ENCODE data around the gene DHX30. TPM values are rescaled to one million over a fixed set of nuclear protein-coding genes. Genes with fewer than 3 reads are reported as not detected.
A peak's percentile ranks its signal among the peaks of the same experiment; 100 is the strongest.

Gene DHX30
- total and polyA plus RNA-seq, 9 of the 15 experiments (the other 6 are each of a cell fraction or from before 2014, with no cell fraction given), result 12.3 to 158 (median 79.0) TPM

DNA sequence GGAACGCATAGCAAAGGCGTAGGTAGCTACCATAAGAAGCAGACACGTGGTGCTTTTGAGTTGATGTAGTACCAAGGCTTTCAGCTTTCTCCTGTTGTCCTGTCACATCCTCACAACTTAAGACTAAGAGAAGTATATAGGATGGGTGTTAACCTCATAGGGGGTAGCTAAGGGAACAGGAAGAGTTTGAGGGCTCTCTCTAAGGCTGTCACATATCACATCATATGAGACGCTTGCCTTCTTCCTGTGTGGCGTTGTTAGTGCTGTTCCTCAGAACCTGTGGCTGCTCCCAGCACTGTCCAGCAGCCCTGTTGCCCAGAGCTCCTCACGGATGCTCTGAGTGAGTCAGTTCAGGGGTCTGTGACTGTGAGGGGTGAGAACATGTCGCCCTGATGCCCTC is 14.7 kb downstream of the DHX30 start:
- no TSS peak for BruUV-seq (replicated peaks)

More for the DNA sequence above, 14.7 kb downstream of the DHX30 start:
- intact Hi-C loops (cut with micrococcal nuclease) (no loop called here), in situ Hi-C loops (cut with MboI) (no loop called here)
- Histone ChIP-seq H3K27me3 (ENCODE audit: control insufficient read depth in 2 of 2, insufficient read depth in 2 of 2, low read length in 2 of 2) (no peaks in the 10 kb centered on the region), H3K9ac (ENCODE audit: insufficient read depth in 1 of 2, low read depth in 2 of 2, low read length in 2 of 2) (peak overlapping the region in 1 of 2 experiments; percentile 74; a peak in 2 of 4 replicates), H3K9me3 (replicated peaks; ENCODE audit: control insufficient read depth, insufficient read depth, low read depth, low read length) (no peaks in the 10 kb centered on the region), H3K79me2 (ENCODE audit: control insufficient read depth, insufficient read depth, low read length) (no peaks in the 10 kb centered on the region), H3K4me2 (ENCODE audit: insufficient read depth, low read length) (no peak overlapping the region), H4K20me1 (replicated peaks; ENCODE audit: control insufficient read depth, insufficient read depth, low read length) (no peaks in the 10 kb centered on the region), H3K4me1 (replicated peaks in 1 of 2; ENCODE audit: control insufficient read depth in 2 of 2, insufficient read depth in 2 of 2, low read length in 2 of 2) (0 out of 5 replicates have a peak, but pooled peaks cover 0 to 2% of the 10 kb centered on the region in 2 experiments), H2AFZ (ENCODE audit: low read depth, low read length) (no peak overlapping the region), H3K27ac (ENCODE audit: extremely low read depth, low read depth, low read length) (no peak overlapping the region), H3K9me1 (ENCODE audit: control insufficient read depth, insufficient read depth, low read length) (no peaks in the 10 kb centered on the region), H3K4me3 (no peak overlapping the region), H3K36me3 (ENCODE audit: control insufficient read depth, insufficient read depth, low read length) (peaks cover 13% of the 10 kb centered on the region)
- ChIA-PET POLR2A (interaction anchor here (0.6 to 0.7 kb wide), 2 partner anchors 17 to 147 kb away, joined by 3 to 4 read pairs; no protein-coding TSS in a partner anchor), CTCF (ENCODE audit: low intra/inter-chr PET ratio) (no interaction called here)
- 72% methylated on average over 7 of the region's 7 CpGs for WGBS (ENCODE audit: insufficient coverage, low coverage, missing lambda C conversion rate)
- ATAC-seq (no peak; the same call in 1 of the 3 replicates), DNase-seq (ENCODE audit: extremely low read depth in 1 of 4, low spot score in 3 of 4) (no peak), FAIRE-seq (no peak)
- no peak for TF ChIP-seq TEAD1 (CRISPR knock-in tag; IDR thresholded peaks at IDR 0.05)
- TF ChIP-seq HLTF (IDR thresholded peaks at IDR 0.05), result no peak
- TF ChIP-seq ZNF444 (CRISPR knock-in tag; IDR thresholded peaks at IDR 0.05), result no peak
- TF ChIP-seq, protein P1, sequence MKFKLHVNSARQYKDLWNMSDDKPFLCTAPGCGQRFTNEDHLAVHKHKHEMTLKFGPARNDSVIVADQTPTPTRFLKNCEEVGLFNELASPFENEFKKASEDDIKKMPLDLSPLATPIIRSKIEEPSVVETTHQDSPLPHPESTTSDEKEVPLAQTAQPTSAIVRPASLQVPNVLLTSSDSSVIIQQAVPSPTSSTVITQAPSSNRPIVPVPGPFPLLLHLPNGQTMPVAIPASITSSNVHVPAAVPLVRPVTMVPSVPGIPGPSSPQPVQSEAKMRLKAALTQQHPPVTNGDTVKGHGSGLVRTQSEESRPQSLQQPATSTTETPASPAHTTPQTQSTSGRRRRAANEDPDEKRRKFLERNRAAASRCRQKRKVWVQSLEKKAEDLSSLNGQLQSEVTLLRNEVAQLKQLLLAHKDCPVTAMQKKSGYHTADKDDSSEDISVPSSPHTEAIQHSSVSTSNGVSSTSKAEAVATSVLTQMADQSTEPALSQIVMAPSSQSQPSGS (CRISPR knock-in tag; IDR thresholded peaks at IDR 0.05), result no peak
